ENCODE results near the gene GLIS1. TPM values are rescaled to one million over a fixed set of nuclear protein-coding genes. Genes with fewer than 3 reads are reported as not detected.

Gene GLIS1
- total and polyA plus RNA-seq, 2 of the 8 experiments (the other 6 are each of a cell fraction or from before 2014, with no cell fraction given): 0.15 to 0.22 TPM

DNA sequence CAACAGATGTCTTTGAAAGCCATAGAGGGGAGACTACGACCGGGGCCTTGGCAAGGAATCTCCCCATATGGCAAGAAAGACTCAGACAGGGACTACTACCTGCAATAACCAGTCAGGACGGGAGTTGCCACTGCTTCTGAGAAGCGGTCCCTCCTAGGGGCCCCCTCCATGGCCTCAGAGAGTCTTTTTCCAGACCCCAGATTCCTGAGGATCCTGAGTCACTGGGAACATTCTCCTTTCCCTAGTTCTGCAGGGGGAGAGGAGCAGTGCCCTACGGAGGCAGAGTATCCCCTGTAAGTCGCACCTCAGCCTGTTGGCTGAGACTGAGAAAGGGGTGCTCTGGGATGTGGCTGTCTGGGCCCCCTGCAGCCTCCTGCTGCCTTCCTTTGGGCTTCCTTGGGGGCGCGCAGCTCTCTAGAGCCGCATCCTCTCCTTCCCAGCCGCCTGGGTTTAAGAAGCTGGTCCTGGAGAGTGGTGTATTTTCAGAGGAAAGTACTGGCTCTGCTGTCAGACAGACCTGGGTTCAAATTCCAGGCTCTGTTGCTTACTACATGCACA is 7.8 kb downstream of the GLIS1 start:
- Histone ChIP-seq H3K23me2 (ENCODE audit: low read depth, low read length) (no peaks in the 10 kb centered on the region), H3K18ac (ENCODE audit: extremely low read depth, low read length) (no peak overlapping the region), H2BK5ac (ENCODE audit: low read depth, low read length) (no peak overlapping the region), H3K36me3 (ENCODE audit: control insufficient read depth in 2 of 4, insufficient read depth in 4 of 4, low read length in 3 of 4) (no peaks in the 10 kb centered on the region), H3K4me2 (ENCODE audit: insufficient read depth in 1 of 2, low read depth in 2 of 2, low read length in 2 of 2) (no peak overlapping the region), H2BK20ac (ENCODE audit: low read length) (no peak overlapping the region), H3K79me1 (ENCODE audit: low read depth, low read length) (no peaks in the 10 kb centered on the region), H4K91ac (replicated peaks; ENCODE audit: insufficient read length, low read length) (no peak overlapping the region), H3K4me1 (replicated peaks in 1 of 4; ENCODE audit: control insufficient read depth in 3 of 4, insufficient read depth in 4 of 4, low read length in 3 of 4) (no peaks in the 10 kb centered on the region), H2BK12ac (ENCODE audit: low read depth, low read length) (no peak overlapping the region), H4K8ac (ENCODE audit: extremely low read depth, insufficient read depth, low read length) (no peak overlapping the region), H4K5ac (ENCODE audit: insufficient read length, low read depth, low read length) (no peak overlapping the region), H3K4me3 (ENCODE audit: extremely low read depth in 1 of 4, insufficient read depth in 2 of 4, low read depth in 3 of 4, low read length in 4 of 4) (no peak overlapping the region), H3K9me3 (ENCODE audit: insufficient read depth in 2 of 2, low read depth in 1 of 2, low read length in 1 of 2) (no peaks in the 10 kb centered on the region), H3K27me3 (replicated peaks in 1 of 4; ENCODE audit: control insufficient read depth in 3 of 4, extremely low read depth in 1 of 4, insufficient read depth in 3 of 4, low read length in 3 of 4) (peaks cover 1 to 9% (median 9%) of the 10 kb centered on the region in 4 experiments), H3K9ac (replicated peaks in 1 of 4; ENCODE audit: extremely low read depth in 1 of 4, low read depth in 3 of 4, low read length in 3 of 4) (no peak overlapping the region), H2BK120ac (replicated peaks; ENCODE audit: low read depth, low read length) (no peak overlapping the region), H3K4ac (replicated peaks; ENCODE audit: insufficient read length, low read depth, low read length) (no peak overlapping the region), H3K79me2 (ENCODE audit: control insufficient read depth in 1 of 2, insufficient read depth in 2 of 2, low read length in 2 of 2) (no peaks in the 10 kb centered on the region), H3K56ac (replicated peaks; ENCODE audit: insufficient read length, low read depth, low read length) (no peak overlapping the region), H2AK5ac (ENCODE audit: low read depth, low read length) (no peak overlapping the region), H3K14ac (ENCODE audit: insufficient read length) (no peak overlapping the region), H2AFZ (ENCODE audit: low read length) (no peak overlapping the region), H4K20me1 (replicated peaks in 1 of 2; ENCODE audit: control insufficient read depth in 1 of 2, insufficient read depth in 2 of 2, low read length in 2 of 2) (no peaks in the 10 kb centered on the region), H3K23ac (ENCODE audit: insufficient read length) (no peak overlapping the region), H3K27ac (ENCODE audit: low read depth, low read length) (no peak overlapping the region), H2BK15ac (ENCODE audit: low read length) (no peak overlapping the region)
- no peak for TF ChIP-seq CREB1 (IDR thresholded peaks at IDR 0.05)
- TF ChIP-seq JUN (IDR thresholded peaks at IDR 0.05; ENCODE audit: low read depth, low read length): no peak
- TF ChIP-seq, protein P1, sequence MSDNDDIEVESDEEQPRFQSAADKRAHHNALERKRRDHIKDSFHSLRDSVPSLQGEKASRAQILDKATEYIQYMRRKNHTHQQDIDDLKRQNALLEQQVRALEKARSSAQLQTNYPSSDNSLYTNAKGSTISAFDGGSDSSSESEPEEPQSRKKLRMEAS (IDR thresholded peaks at IDR 0.05): no peak
- TF ChIP-seq SP4 (IDR thresholded peaks at IDR 0.05; ENCODE audit: low read length): no peak
- TF ChIP-seq SIX5 (IDR thresholded peaks at IDR 0.05; ENCODE audit: low read depth, low read length): no peak
- TF ChIP-seq TEAD4 (IDR thresholded peaks at IDR 0.05; ENCODE audit: low read depth, low read length): no peak
- TF ChIP-seq RBBP5 (IDR thresholded peaks at IDR 0.05; ENCODE audit: borderline replicate concordance, low read depth, low read length): no peak
- TF ChIP-seq EP300 (IDR thresholded peaks at IDR 0.05; ENCODE audit: borderline replicate concordance in 1 of 2, low read depth in 2 of 2, low read length in 2 of 2): no peak
- DNase-seq (ENCODE audit: low read depth in 1 of 2, low spot score in 2 of 2): no peak
- ChIA-PET CTCF (ENCODE audit: partially characterized antibody) (interaction anchor here (0.8 to 2.8 kb wide), 3 partner anchors 15 to 129 kb away, joined by 3 to 13 read pairs (median 3); no protein-coding TSS in a partner anchor), POLR2A (ENCODE audit: partially characterized antibody) (no interaction called here)
- WGBS, 2 experiments (ENCODE audit: extremely low coverage in 1 of 2, insufficient coverage in 1 of 2, insufficient read length in 1 of 2, insufficient replicate concordance in 2 of 2, low coverage in 1 of 2, low lambda C conversion rate in 2 of 2, missing lambda C conversion rate in 1 of 2): 77% methylated on average over 10 of the region's 10 CpGs; no CpG with 5 or more reads in 1 of the 2 experiments
- no peak for FAIRE-seq

Measured in H1 (cell line).